ENCODE results near the gene UBE2S.
"Not testable (repeated sequence)": the region's sequence is repeated elsewhere in the genome, so short reads cannot be mapped to it uniquely, and the experiment has no call there.

Gene UBE2S

DNA sequence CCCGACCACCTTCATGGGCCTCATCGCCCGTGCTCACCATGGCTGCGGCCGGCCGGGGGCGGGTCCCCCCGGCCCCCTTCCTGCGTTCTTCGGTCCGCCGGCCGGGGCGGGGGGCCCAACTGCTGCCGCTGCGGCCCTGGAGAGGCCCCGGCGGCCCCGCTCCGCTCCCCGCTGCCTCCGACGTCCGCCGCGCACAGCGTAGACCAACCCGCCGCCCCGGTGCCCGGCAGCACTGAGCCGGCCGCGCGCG is at the start of gene UBE2S:
Gene UBE2S, minus strand, starts transcription at position 239 of the 250 bp plus-strand sequence. Its CDS starts 199 bp downstream, at position 40.
- not testable (repeated sequence) for FAIRE-seq

DNA sequence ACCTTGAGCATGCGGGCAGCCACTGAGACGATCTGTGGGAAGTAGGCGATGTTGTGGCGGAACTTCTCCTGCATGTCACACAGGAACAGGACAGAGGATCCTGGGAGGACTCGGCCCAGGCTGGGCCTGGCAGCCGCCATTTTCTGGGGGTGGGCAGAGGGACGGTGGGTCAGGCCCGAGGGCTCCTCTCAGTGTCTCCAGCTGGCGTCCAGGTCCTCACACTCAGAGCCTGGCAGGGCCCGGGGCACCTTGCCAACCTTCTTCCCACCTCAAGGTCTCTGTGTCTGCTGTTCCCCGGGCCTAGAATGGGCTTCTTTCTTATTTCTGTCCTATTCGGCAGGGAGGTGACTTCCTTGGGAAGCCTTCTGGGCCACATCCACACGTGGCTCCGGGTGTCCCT is 48.8 kb upstream of the UBE2S start:
- no peak for FAIRE-seq

DNA sequence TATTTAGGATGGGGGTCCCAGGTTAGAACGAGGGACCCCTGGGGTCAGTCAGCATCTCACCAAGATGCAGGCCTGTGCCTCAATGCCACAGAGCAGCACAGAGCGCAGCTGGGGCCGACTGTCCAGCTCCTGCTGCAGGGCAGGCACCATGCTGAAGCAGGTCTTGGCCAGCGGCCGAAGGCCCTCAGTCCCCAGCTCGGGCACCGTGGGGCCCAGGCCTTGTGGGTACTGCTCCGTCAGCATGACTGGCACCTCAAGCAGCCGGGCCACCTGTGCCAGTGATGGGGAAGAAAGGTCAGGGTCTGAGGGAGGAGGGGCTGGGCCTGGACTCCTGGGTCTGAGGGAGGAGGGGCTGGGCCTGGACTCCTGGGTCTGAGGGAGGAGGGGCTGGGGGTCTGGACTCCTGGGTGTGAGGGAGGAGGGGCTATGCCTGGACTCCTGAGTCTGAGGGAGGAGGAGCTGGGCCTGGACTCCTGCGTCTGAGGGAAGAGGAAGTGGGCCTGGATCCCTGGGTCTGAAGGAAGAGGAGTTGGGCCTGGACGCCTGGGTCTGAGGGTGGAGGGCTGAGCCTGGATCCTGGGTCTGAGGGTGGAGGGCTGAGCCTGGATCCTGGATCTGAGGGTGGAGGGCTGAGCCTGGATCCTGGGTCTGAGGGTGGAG is 48.1 kb upstream of the UBE2S start:
- FAIRE-seq, result no peak

DNA sequence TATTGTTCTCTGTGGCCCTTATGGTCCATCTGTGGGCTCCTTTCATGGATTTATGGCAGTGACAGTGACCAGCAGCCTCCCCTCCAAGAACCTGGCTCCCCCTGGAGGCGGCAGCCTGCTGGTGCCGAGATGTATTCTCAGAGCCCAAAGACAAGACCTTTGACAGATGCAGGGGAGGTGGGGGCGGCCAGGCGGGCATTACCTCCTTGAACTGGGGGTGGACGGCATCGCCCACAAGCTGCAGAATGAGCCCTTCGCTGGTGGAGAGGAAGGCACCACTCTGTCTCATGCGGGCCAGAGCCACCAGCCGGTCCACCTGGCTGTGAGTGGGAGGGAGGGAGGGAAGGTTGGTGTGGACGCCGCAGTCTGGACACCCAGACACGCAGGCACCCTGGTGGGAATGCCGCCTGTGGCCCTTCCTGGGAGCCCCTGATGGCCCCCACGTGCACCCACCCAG is 47.2 kb upstream of the UBE2S start:
- FAIRE-seq, result no peak

DNA sequence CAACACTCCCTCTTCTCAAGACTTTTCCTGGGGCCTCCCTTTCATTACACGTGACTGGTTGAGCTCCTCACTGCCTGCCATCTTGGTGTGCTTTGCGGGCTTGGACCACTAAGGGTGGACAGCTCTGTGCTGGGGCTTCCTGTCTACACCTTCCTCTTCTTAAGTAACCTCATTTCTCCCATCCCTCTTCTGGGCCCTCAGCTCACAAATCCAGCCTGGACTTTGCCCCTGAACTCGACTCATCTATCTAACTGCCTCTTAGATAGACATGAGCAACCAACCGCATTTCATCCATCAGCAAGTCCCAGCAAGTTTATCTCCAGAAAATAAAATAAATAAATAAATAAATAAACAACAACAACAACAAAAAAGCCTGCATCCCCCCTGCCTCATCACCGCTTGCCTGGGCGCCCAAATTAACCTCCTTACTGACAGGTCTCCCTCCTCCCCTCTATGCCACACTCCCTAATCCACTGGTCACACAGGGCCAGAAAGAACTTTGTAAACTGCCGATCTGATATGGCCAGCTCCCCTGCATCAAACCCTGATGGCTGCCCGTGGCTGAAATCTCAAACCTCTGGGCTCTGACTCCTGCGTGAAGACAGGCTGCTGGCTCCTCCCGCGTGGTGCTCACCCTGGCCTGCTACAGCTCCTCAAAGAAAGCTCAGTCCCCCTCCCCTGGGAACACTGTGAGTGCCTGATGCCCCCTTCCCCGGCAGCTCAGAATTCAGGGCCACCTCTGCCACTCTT is 46.1 kb upstream of the UBE2S start:
- FAIRE-seq, result no peak

DNA sequence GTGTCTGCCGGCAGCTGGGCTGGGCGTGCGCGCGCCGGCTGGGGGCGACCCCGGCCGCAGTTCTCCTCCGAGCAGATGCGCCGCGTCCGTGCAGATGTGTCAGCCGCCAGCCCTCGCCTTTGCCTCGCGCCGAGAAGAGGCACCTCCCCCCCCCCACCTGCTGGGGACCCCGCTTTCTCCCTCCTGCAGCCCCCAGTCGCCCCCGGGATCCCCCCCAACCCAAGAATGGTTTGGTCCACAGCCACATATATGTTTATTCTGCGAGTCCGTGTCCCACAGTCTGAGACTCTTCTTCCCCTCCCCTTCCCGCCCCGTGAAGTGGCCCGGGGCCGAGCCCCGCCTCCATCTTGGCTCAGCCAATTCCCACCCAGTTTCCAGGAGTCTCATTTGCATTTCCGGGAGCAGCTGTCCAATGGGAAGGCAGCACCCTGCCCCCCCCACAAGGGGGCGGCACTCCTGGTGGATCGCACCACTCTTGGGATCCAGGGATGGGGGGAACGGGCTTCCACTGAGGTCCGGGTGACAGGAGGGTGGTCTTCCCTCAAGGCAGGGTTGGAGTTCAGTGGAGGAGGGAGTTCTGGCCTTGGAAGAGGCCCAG is 45.3 kb upstream of the UBE2S start:
- no peak for FAIRE-seq

DNA sequence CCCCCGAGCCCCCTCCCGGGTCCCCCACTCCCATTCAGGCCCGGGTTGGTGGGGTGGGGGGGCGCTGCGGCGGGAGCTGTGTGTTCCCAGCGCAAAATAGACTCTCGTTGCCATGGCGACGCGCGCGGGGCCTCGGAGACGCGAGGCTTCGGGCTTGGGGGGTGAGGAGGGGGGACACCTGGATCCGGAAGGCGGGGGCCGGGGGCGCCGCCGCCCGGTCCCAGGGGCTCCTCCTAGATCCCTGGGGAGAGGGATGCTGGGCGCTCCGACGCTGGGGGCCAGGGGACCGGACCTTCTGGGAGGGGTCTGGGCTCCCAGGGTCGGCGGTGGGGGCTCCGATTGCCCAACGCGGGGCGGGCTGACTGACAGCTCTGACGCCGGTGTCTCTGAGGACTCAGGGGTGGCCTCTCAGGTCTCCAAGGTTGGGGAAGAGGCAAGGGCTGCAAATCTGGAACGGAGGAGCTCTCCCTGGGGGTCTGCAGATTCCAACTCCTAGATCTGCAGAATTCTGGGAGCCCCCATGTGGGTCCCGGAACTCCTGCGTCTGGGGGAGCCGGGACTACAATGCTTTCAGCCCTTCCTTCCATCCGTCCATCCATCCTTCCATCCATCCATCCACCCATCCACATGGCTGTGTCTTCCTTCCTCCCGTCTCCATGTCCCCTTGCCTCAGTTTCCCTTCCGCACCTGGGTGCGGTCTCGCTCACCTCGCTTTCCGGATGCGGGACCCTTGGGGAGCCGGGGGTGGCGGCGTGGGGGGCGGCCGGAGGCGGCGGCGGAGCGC is 44.6 kb upstream of the UBE2S start:
- no peak for FAIRE-seq

DNA sequence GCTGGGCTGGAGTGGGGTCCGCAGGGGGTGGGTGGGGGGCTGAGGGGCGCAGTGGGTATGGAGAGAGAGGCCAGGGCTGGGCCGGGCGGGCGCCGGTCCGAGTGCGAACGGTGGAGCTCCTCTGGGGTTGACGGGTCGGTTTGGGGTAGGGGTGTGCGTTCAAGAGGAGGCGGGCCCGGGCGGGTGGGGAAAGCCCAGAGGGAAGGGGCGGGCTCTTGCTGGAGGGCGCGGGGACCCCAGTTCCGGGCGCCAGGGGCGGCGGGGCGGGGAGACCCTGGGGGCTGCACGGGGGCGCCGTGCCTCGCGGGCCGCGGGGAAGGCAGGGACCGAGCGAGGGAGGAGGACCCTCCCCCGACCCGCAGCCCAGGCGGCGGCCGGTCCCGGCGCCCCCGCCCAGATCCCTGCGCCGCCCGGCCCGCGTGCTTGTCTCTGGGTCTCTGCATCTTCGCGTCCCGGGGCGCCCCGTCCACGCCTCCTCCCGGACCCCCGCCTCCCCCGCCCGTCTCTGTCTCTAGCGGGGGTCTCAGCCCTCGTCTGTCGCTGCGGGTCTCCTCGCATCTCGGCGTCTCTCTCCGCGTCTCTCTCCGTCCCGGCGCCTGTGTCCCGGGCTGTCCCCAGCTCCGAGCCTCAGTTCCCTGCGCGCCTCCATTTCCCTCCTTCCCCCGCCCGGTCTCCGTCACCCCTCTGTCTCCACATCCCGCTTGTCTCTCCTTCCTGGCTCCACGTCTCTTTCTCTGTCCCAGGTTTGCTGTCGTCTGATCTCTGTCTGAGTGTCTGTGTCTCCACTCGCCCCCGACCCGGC is 43.8 kb upstream of the UBE2S start:
- no peak for FAIRE-seq

DNA sequence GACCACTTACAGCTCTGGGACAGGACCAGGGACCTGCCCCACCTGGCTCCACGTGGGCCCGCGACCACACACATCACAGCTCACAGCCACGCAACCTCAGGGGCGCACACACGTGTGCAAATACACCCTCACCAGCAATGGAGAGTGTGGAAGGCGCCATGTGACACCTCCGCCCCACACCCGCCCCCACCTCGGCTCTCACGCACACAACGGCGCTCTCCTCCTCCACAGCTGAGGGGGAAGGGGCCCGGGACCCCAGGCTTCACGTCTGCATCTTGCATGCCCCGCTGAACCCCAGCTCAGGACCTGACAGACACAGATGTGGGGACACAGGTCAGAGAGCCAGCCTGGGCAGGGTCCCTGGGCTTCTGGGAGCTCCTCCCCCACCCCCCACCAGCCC is 41.9 kb upstream of the UBE2S start:
- no peak for FAIRE-seq

DNA sequence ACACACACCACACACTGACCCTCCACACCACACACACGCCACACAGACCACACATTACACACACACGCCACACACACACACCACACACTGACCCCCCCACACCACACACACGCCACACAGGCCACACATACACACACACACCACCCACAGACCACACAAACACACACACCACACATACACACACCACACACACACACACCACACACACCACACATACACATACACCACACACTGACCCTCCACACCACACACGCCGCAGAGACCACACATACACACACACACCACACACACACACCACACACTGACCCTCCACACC is 40.5 kb upstream of the UBE2S start:
- FAIRE-seq, result not testable (repeated sequence)

DNA sequence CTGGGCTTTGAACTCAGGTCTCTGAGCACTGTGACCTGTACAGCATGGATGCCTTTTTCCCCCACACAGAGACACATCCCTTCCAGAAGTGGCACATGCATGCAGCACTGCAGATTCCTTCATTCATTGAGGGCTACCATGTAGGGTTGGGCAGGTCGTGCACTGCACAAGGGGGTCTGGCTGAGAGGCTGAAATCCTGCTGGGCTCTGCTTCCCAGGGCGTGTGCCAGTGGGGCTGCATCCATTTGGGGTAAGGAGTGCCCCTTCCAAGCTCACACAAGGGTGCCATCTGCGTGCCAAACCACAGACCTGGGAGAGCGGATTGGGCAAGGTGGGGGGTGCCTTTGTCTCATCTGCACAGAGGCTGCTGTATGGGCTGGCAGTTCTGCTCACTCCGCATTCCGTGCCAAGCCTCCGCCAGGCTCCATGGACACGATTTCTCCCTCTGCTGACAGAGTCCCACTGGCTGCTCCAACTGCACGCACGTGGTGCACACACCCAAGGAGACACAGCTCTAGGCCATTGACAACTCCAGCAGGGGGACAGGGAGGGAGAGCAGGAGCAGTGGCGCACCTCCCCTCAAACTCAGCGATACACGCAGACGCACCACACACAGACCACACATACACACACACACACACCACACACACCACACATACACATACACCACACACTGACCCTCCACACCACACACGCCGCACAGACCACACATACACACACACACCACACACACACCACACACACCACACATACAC is 40.0 kb upstream of the UBE2S start:
- no peak for FAIRE-seq

DNA sequence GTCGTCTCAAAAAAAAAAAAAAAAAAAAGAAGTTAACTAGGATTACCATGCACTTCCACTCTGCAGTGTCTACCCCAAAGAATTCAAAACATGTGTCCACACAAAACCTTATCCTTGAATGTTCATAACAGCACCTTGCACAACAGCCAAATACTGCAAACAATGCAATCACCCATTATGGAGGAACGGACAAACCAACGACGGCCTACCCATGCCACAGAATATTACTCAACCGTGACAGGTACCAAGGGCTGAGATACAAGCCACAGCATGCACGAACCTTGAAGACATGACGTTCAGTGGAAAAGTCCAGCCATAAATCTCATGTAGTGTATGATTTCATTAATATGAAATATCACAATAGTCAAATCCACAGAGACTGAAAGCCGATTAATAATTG is 38.5 kb upstream of the UBE2S start:
- FAIRE-seq, result no peak

DNA sequence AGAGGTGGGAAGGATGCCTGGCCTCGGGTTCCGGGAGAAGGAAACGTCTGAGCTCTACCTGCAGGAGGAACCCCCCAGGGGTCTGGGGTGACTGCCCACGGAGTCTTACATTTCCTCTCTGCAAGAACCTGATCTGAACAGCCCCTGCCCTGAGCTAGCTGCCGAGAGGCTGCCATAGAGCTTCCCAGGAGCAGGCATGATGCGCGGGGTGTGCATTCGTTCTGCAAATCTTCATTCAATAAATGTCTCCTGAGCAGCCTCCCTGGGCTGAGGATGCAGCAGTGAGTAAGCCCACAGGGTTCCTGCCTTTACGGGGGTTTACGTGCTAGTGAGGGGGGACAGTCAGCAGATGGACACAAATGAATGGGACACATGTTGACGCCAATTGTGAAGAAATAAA is 37.1 kb upstream of the UBE2S start:
- no peak for FAIRE-seq

DNA sequence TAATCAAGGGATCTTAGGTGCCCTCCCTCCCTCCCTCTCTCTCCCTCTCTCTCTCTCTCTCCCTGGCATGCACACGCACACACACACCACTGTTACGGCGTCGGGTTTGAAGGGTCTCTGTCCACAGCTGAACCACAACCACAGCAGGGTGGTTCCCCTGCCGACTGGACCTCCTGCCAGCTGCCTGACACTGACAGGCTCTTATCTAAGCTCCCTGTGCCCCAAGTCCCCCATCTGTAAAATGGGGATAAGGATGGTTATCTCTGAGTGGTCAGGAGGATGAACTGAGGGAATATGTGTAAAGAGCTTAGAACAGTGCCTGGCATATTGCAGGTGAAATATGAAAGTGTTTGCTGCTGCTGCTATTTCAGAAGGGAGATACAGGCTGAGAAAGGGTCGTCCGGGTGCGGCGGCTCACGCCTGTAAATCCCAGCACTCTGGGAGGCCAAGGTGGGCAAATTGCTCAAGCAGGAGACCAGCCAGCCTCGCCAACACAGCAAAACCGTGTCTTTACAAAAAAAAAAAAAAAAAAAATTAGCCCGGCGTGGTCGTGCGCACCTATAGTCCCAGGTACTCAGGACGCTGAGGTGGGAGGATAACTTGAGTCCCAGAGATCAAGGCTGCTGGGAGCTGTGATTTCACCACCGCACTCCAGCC is 36.4 kb upstream of the UBE2S start:
- no peak for FAIRE-seq

DNA sequence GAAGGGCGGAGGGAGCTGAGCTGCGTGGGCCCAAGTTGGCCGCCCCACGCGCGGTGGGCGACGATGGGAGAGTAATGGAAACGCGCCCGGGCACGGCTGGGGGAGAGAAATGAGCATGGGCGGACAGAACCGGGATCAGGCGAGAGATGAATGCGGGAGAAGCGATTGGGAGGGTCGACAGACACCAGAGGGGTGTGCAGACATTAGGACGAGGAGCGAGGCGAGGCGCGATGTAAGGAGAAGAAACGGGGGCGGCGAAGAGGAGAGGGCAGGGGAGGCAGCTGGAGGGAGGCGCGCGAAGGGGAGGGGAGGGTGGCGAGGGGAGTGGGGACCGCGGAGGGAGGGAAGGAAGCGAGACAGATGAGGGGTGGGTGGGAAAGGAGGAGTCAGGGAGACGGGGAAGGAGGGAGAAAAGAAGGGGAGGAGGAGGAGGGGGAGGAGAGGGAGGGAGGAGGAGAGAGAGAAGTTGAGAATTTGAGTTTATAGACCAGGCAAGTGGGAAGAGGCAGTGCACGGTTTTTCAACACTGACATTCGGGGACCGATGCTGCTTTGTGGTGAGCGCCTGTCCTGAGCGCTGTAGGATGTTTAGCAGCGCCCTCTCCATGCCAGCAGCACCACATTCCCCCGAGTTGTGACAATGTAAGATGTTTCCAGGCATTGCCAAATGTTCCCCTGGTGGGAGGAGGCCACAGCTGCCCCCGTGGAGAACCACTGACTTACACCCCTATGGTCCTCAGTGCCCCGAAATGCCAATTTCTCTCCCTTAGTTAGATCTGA is 35.6 kb upstream of the UBE2S start, which contains the start of gene SHISA7:
Gene SHISA7, minus strand, starts transcription at position 256 of the 779 bp plus-strand sequence. CDS start 437 bp downstream, outside the sequence.
- no peak for FAIRE-seq

DNA sequence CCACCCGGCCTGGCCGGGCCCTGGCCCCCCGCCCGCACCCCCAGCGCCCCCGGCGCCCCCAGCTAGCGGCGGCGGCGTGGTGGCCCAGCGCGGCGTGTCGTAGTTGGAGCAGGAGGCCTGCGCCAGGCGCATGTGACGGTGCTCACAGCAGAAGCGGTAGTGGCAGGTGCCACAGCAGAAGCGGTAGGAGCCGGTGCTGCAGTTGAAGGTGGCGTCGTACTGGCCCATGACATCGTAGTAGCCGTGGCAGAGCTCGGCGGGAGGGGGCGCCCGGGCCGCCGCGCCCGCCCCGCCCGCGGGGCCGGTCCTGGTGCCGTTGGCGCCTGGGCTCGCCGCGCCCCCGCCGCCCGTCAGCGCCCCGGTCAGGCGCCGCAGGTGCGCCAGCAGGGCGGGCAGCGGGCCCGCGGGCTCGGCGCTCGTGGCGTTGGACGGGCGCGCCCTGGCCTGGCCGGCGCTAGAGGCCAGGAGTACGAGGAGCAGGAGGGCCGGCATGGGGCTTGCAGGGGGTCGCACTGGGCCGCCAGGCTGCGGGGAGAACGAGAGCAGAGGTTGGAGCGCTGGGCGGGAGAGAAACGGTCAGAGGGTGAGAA is 34.9 kb upstream of the UBE2S start:
- FAIRE-seq, result no peak

DNA sequence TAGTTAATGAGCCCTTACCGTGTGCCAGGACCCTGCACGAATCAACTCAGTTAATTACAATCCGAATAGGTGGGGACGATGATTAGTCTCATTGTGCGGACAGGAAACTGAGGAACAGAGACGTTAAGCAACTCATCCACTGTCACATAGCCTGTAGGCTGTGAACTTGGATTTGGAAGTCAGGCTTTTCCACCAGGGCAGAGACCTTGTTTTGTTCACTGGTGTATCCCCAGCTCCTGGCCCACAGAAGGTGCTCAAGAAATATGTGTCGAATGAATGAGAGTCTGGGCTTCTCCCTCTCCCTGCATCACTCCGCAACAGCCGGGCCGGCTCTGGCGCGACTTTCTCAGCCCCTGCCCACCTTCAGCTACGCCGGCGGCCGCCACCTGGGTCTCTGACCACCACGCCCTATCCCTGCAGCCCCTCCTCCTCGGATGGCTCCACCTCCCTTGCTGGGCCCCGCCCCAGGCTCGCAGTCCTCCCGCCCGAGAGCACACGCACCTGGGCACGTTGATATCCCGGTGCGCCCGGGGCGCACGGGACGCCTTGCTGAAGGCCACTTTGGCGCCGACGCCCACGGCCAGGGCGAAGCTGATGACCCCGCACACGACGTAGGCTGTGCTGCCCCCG is 34.2 kb upstream of the UBE2S start:
- FAIRE-seq, result no peak

DNA sequence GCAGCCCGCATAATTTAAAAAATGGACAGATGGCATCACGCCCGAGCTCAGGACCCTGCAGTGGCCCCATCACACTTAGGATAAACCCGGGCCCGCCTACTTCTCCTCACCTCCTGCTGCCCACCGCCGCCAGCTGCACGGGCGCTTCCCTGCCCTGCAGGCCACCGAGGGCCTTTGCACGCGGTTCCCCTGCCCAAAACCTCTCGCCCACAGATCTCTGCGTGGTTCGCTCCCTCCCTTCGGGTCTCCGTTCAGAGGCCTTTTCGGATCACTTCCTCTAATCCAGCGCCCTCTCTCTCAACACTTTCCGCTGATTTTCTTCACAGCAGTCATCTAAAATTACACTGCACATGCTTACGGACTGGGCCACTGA is 33.7 kb upstream of the UBE2S start:
- no peak for FAIRE-seq

DNA sequence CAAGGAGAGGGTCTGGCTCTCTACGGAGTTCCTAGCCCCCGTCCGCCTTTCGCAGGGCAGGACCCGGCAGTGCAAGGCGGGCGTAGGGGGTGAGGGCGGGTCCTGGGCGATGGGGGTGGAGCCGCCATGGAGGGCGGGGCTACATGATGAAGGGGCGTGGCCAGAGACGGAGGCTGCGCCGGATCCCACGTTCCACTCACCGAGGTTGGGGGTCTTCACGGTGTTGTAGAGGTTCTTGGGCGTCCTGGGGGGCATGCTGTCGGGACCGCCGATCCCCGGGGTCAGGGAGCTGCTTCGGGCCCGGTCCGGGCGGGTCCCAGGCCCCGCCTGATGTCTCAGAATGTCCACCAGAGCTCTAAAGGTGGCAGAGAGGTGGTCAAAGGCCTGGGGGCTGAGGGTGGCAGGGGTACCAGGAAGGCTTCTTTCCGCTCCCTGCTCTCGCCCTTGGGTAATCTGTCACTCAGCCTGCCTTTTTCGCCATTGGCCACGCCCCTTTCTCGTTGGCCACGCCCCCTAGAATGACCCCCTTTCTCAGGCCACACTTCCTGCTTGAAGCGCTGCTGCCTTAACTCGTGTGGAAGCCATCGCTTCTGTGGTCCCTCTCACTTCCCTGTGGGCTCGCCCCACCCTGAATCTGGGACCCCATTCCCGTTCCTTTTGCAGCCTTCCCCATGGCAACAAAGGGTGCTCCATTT is 33.0 kb upstream of the UBE2S start:
- no peak for FAIRE-seq

All from endometrium (tissue), 2 donors.